Fibroblast of mammary gland (primary cell): ENCODE data around the gene STMP1.

Experiments
- DNase-seq: peaks from one replicate; pipeline ENCODE4 v3.0.0-alpha.2; 2010; ENCODE audit warnings: low read depth
- H3K4me3 ChIP-seq: 2 replicates; pipeline ENCODE4 v1.5.1; 2011; ENCODE audit warnings: low read depth, mild to moderate bottlenecking, low read length, moderate library complexity; ENCODE audit not compliant: control insufficient read depth
- TF ChIP-seq, protein P1 (sequence below): conservative IDR thresholded peaks from 2 replicates; pipeline ENCODE4 v1.5.1; 2011; ENCODE audit warnings: low read depth, low read length, inconsistent platforms; ENCODE audit not compliant: control insufficient read depth, insufficient read depth

The STMP1 gene

DNA sequence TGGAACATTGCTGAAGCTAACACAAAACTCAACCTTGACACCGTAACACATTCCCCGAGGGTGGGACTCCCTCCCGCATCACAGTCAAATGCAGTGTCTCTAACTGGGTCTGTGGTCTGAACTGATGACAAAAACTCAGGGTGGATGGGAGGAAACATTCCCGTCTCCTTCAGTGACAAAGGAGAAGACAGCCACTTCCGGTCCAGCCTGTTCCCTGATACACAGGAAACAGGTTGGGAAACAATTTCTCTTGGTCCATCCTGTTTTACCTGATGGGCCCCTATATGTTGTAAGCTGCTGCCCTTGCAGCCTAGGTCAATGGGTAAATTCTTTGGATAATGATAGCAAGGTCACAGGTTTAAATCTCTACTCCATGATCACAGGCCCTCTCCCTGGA, 45.3 kb downstream of the STMP1 start:
- no peak overlapping the region for H3K4me3 ChIP-seq

DNA sequence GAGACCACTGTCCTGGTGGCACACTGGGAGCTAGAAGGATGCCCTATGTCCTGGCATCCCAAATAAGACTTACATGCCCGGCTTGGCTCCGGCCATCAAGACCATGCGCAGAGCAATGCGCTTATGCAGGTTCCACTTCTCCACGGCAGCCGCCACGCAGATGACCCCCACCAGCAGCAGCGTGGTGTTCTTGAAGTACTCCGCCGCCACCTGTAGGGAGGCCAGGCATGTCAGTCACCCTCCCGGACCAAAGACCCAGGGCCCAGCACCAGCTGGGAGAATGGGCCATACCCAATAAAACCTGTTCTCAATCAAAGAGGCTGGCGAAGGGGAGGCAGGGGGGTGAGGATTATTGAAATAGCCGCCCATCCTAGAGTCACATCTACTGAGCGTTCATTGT, 45.7 kb downstream of the STMP1 start:
- no peak for DNase-seq
- no peak overlapping the region for H3K4me3 ChIP-seq
- TF ChIP-seq, protein P1, sequence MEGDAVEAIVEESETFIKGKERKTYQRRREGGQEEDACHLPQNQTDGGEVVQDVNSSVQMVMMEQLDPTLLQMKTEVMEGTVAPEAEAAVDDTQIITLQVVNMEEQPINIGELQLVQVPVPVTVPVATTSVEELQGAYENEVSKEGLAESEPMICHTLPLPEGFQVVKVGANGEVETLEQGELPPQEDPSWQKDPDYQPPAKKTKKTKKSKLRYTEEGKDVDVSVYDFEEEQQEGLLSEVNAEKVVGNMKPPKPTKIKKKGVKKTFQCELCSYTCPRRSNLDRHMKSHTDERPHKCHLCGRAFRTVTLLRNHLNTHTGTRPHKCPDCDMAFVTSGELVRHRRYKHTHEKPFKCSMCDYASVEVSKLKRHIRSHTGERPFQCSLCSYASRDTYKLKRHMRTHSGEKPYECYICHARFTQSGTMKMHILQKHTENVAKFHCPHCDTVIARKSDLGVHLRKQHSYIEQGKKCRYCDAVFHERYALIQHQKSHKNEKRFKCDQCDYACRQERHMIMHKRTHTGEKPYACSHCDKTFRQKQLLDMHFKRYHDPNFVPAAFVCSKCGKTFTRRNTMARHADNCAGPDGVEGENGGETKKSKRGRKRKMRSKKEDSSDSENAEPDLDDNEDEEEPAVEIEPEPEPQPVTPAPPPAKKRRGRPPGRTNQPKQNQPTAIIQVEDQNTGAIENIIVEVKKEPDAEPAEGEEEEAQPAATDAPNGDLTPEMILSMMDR = no peak

More for the DNA sequence above, 45.3 kb downstream of the STMP1 start:
- DNase-seq = no peak
- TF ChIP-seq, protein P1 = no peak

DNA sequence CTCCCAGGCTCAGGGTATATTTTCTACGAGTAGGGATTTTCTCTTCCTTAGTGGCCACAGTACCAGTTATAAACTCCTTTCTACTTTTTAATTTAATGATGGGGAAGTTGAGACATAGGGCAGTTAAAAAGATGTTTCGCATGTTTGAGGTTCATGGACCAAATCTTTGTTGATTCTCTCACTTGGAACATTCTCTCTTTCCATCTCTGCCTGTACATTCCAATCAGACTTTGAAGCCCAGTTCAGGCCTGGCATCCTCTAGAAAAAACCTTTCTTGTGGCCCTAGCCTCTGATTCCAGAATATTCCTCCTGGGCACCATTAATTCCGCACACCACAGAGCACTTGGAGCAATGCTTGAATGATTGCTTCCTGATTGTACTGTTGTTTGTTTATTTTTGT, 47.2 kb downstream of the STMP1 start:
- H3K4me3 ChIP-seq = no peak overlapping the region
- no peak for DNase-seq
- TF ChIP-seq, protein P1 = no peak

DNA sequence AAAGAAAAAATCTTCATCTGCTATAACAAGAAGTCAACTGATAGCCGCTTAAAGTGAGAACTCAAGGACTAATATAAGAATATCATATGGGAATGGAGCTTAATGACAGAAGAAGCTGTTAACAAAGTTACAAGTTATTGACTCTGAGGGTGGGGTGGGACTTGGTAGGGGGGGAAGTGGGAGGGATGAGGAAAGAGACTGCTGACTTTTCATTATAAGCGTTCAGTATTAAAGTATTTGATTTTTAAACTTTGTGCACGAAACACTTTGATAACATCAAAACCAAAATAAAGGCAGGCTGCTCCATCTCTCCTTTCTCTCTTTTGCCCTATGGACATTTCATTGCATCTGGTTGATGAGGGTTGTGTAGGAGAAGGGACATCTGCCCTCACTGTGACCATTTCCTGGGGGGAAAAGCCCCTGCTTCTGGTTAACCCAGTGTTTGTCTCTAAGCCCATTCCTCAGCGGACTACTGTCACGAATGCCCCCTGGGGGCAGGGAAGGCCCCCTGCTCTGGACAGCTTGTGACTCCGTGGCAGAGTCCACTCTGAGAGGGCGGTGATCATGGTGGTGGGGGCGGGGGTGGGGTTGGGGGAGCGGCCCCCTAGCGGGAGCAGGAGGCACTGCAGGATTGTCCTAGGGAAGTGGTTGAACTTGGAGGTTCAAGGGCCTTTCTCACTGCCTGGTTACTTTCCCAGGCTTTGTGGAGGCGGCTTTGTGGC, 48.3 kb downstream of the STMP1 start:
- TF ChIP-seq, protein P1 = peak; percentile 45
- no peak for DNase-seq
- no peak overlapping the region for H3K4me3 ChIP-seq

DNA sequence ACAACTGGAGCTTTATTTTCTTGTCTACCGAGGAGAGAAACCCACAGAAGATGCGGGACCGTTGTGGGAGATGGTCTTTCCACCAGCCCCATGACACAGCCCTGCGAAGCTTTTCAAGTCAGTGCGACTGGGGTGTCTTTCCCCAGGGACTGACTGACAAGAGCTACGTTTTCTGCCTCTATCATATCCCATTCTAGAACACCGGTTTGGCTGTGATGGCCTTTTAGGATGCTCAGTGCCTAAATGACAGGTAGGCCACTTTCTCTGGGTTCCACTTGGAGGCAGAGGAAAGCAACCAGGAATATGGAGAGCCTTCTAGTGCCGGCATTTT, 48.8 kb downstream of the STMP1 start:
- DNase-seq = no peak
- TF ChIP-seq, protein P1 = no peak
- no peak overlapping the region for H3K4me3 ChIP-seq

DNA sequence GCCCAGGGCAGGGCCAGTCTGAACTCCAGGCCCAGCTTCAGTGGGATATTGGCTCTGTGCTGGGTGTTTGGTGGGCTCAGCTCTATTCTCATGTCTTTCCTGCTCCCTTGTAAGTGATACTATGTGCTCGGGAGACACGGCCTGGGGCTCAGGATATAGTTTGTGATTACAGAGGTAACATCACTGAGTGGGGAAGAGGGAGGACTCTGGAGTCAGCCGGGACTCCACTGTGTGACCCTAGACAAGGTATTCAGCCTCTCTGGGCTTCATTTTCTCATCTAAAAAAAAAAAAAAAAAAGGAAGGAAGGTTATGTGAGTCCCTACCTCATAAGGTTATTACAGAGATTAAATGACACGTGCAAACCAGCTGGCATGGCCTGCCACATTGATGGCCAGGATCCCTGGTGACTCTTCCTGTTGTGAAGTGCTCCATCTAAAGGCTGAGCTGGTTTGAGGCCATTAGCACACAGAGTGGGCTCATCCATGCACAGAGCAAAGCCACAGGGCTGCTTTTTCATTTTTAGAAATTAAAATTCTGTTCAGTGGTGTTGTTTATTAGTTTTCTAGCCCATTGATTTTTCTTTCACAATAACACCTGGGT, 50.0 kb downstream of the STMP1 start:
- DNase-seq = no peak
- H3K4me3 ChIP-seq = no peak overlapping the region
- TF ChIP-seq, protein P1 = no peak
